Measurements from ENCODE around the gene THRB. TPM values are rescaled to one million over a fixed set of nuclear protein-coding genes. Genes with fewer than 3 reads are reported as not detected.

THRB gene
- total RNA-seq, 1 donor from 2014 or later: 27.5 TPM

DNA sequence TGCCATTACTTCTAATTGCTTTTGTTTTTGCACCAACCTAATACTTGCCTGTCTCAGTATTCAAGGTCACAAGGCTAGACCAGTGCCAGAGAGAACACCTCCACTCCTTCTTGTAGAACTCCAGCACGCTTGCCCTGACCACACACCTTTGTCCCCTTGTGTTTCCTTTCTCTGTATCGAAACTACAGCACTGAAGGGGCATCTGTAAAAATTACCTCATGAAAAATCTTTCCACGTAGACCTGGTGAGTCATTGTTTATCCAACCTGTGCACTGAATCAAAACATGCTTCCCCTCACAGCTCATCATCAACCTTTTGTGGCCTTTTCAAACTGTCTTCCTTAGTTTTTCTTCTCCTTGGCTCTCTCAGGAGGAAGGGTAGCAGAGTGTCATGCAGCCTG, 259.5 kb downstream of the THRB start:
- no peak for DNase-seq (ENCODE audit: low spot score)

DNA sequence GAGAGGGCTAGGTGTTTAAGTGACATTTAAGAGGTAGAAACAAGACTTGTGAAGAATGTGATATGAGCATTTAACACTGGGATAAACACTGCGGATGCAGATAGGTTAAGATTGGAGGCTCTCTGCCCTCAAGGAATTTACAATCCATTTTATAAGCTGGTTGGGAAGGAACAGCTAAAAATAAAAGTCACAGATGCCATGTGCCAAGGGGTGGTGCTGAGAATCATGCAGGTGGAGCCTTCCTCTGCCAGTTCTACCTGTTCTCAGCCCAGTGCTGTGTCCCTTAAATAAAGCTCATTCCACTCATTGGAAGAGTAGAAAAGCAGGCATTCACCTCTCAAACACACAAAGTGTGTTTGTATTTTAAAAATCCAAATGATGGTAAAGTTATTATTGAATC, 261.9 kb downstream of the THRB start:
- DNase-seq (ENCODE audit: low spot score): no peak

DNA sequence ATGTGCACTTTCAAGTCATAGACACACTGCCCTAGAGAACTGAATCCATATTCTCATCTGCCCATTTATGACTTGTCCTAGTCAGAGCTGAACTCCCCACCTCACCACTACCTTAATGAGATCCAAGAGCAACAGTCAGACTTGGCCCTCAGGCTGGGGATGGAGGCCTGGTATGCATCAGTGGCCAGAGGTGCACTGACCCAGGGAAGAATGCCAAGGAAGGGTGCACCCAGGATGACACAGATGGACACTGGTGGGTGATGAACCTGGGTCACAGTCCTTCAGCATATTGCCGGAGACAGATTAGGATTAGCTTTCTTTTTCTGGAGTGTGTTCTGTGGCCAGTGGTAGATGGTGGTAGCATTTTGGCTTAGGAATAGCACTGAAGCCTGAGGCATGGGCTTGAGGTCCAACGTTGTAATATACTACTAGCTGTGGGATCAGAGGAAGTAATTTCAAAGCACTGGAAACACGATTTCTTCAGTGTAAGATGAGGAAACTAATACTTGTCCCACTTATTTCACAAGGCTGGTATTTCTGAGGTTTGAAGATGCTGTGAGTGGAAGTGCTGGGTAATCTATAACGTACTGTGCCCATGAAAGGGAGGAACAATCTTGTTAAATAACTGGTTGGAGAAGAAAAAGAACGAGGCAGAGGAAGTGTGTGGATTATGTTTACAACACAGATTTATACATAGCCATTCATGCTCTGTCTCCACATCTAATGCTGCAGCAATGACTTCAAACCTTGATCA, 265.0 kb downstream of the THRB start:
- no peak for DNase-seq (ENCODE audit: low spot score)

DNA sequence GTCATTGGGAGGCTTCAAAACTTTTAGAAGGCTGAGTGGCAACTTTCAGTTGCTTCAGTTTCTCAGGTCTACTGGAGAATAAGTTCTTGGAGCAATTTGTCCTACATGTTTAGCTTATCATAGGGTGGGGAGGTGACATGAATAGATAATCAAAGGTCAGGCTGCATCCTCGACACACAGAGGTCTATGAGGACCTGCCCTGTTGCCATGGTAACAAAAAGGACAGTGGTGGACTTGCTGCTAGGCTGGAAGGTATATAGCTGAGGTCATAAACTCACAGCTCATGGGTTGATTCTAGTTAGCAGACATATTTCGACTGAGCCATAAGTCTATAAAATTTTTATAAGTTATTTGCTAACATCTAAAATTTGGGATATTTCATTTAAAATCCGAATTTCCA, 267.0 kb downstream of the THRB start:
- DNase-seq (ENCODE audit: low spot score): no peak

DNA sequence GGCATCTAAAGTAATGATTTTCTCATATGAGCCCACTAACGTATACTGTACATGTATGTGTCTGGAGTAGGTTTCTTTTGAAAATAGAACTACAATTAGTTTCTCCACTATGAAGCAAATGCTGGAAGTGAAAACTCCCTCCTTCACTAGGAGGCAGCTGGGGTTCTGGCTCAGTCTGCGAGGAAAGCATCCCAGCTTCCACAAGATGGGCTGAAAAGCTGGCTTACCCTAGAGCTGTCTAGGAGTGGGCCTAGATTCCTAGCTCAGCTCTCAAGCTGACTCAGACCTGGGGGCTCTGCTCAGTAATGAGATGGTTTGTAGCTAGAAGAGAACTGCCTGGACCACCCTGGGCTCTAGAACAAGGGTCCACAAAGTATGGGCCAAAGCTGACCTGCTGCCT, 268.3 kb downstream of the THRB start:
- DNase-seq (ENCODE audit: low spot score): no peak

DNA sequence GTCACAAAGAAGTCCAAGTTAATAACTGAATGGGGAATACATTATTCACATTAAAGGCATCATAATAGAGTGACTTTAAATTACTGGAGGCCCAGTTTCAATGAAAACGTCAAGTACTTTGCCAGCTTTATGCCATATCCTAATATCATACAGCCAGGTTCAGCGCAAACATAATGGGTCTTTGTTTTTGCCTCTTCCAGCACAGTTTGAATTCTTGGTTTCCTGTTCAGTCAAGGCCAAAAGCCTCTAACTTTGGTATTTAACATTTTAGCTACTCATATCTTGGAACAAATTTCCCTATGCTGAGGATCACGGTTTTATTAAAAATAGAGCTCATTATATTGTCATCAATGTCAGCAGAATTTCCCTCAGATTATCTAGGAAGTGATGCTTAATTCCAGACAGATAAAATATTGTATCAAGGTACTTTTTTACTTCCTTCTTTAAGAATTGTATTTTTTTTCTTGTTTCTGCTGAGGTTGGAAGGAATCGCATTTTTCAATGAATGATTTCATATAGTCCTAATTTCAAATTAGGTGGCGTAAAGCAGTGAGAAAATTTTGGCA, 269.2 kb downstream of the THRB start:
- no peak for DNase-seq (ENCODE audit: low spot score)

DNA sequence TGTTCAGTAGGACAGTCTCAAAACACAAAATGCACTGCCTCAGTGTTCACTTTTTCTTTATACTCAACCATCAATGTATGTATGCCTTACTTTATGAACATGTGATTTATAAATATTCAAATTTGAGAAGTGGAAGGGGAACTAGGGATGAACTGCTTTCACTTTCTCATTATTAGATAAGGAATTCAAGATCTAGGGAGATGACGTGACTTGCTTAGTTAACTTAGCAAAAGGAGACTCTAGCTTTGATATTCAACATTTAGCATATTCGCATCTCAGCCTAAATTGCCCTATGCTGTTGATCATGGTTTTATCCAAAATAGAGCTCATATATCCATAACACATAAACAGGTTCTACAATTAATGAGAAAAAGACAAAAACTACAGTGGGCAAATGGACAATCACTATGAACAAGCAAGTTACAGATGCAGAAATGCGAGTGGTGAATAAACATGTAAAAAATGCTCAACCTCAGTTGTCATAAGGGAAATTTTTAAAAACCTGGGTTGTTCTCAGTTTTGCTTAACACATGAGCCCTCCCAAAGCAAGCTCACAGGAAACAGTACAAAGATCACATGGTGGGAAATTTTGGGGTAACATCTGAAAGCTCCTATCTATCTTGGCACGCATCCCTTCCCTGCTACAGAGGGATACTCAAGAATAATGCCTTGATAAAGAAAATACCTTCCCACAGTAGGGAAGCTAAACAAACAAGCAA, 269.8 kb downstream of the THRB start:
- DNase-seq (ENCODE audit: low spot score): no peak

DNA sequence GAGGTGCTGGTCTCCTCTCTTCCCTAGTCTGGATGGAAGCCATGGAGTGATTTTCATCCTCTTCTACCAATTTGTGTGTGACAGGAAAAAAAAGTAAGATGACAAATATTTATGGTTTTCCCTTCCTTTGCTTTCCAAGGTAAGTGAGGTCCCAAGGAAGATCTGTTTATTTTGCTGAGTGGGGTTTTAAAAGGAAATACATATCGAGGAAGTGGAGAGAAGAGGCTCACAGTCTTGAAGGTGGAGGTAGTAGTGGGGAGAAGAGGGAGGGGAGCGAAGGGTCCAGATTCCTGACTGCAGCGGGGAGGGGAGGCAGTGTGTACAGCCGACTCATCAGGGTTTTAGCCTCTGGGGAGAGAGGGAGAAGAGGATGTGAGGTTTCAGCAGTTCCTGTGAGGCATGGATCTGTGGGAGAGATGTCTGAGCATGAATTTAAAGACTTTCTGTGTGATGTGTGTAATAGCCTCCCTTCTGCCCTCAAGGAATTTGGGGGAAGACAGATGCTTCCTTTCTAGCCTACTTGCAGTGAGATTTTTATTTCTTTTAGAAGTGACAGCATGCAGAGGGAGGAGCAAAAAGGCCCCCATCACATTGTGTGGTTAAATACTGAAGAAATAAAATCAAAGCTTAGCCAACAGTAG, 272.4 kb downstream of the THRB start:
- DNase-seq (ENCODE audit: low spot score): no peak

DNA sequence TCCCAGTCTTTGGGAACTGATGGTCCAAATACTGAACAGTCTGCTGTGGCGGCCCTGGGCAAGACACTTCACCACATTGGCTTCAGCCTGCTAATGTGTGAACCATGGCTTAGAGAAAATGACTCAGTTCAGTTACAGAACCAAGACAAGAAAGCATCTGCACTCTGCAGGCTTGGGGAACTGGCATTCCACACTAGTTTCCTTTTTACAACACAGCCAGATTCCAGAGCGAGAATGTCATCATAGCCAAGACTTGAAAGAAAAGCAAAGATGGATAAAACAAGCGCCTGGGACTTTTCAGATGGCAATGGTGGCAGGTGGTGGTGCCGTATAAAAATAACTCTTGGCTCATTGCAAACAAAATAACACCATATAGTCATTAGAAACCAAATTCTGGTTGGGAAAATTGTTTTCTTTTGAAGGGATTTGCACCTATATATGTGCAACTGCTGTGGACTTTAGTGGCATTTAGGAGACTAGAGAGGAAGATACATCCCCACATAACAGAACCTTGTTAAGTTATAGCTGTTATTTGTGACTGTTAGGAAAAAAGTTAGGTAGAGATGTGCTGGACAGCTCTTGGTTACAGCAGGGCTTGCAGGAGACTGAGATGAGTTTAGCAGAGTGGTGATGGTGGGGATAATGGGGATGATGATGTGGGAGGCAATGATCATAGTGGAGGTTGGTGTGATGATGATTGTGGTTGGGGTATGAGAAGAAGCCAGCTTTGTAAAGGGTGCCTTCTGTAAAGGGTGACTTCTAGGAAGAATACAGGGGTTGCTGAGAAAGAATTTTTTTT, 273.6 kb downstream of the THRB start:
- DNase-seq (ENCODE audit: low spot score): no peak

DNA sequence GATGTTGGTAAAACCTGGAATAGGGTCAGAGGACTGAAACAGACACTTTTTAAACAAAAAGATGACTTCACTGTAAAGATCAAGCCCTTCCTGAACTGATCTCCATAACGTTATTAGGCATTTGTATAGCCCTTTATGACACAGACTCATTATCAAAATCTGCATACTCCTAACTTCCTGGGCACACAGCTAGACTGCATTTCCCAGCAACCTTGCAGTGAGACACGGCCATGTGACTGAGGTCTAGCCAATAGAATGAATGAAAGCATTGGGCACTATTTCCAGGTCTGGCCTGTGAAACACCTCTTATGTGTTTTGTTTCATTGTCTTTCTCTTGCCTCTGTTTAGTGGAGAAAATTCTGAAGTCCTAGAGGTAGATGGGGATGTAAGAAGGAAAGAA, 279.1 kb downstream of the THRB start:
- DNase-seq (ENCODE audit: low spot score): no peak

DNA sequence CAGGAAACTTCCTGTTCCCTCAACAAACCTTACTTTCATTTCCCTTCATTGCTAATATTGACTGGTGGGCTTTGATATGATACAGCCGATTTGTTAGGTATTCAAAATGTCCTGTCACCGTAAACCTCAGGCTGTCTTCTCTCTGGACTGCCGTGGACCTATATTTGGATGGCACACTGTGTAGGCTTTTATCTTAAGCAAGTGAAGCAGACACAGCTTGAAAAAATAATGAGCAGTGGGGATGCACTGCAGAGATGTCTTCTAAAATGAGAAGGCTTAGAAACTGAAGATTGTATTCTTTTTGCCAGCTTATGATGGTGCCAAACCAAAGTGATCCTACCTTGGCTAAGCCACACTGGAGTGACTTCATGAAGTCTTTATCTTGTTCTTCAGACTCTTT, 283.3 kb downstream of the THRB start:
- DNase-seq (ENCODE audit: low spot score): no peak

DNA sequence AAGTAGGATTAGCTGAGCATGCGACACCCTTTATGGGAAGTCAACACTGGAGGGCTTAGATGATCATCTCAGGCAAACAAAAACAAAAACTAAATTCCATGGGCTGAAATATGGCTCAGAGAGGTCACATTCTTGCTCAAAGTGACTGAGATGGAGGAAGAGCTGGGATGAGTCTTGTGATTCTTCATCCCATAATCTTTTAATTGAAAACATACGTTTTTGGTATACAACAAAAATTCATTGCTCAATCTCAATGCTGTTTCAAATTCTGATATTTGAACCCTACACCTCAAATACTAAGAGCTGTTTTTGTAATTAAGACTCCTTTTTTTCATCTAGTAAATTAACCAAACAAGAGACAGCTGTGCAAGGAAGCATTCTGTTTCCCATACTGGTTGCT, 292.6 kb downstream of the THRB start:
- DNase-seq (ENCODE audit: low spot score): no peak

DNA sequence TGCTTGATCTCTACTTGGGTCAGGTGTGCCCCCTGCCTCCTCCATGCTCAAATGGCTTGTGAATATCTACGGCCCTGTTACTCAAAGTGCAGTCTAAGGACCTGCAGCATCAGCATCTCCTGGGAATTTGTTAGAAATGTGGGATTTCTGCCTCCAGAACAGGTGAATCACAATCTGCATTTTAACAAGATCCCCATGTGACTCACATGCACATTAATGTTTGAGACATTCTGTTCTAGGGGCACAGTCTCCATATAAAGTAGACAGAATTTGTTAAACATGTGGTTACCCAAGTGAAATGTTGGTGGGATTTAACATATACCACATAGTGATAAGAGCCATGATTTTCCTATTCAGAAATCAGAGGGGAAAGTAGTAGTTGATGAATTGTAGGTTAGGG, 293.3 kb downstream of the THRB start:
- no peak for DNase-seq (ENCODE audit: low spot score)

DNA sequence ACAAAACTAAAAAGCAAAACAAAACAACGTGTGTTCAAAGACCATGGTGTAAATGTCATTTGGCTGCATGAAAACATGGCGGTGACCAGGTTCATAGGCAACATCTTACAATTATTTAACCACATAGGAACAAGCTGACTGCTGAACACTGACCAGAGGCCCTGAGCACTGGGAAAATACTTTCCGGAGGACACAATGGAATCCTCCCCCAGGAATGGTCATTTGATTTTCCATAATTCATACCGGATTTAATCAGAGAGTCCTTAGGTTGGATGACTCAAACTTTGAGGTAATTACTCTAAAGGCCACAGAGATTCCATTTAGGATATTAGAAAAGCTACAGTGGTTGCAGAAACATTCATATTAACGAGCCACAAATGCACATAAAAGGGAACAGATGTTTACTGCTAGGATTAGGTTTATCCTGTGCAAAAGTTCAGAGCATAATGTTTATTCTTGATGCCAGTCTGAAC, 294.8 kb downstream of the THRB start:
- DNase-seq (ENCODE audit: low spot score): no peak

DNA sequence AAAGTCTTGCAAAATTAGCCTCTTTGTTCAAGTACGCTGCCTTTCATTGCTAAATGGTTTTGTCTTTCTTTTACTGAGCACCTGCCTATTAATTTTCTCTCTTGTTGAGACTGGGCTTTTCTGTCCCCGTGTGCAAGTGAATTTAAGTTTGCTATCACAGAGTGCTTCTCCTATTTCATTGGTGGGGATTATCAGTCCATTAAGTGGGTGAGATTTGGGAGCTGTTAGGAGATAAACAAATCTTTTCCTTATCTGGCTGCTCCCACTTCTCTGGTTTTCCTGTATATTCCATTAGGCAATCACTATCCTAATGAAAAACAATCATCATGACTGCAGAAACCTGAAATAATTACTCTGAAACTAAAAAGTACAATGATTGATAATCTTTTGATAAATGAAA, 295.4 kb downstream of the THRB start:
- no peak for DNase-seq (ENCODE audit: low spot score)

DNA sequence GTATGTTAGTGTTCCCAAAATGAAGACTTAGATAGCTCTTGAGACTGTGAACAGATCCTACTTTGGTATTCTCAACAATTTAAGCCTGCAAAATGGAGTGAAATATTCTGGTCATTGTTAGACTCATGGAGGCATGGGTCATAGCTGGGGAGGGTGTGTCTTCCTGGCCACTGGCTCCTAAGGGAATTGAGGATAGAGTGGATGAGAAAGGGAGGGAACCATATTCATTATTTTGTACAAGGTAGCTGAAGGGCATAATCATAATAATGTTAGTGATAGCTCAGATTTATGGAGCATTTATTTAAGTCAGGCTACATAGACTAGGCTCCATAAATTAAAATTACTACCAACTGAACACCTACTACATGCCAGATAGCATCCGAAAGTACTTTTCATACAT, 295.9 kb downstream of the THRB start:
- no peak for DNase-seq (ENCODE audit: low spot score)

DNA sequence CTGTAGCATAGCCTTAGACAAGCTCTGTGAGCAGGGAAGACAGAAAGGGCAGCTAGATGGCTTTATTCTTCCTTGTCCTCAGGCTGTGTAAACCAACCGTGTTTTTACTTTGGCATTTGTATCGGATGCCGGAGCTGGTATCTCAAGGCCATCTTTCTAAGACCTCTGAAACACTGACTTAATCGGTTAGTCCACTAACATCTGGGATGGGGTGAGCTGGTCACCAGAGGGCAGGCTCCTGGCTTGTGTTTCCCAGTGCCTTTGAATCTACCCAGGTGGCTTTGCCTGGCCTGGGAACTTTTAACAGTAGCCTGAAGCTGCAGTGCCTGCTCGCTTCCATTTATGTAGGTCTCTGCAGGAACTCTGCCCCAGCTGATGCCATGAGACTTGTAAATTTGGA, 296.8 kb downstream of the THRB start:
- no peak for DNase-seq (ENCODE audit: low spot score)

DNA sequence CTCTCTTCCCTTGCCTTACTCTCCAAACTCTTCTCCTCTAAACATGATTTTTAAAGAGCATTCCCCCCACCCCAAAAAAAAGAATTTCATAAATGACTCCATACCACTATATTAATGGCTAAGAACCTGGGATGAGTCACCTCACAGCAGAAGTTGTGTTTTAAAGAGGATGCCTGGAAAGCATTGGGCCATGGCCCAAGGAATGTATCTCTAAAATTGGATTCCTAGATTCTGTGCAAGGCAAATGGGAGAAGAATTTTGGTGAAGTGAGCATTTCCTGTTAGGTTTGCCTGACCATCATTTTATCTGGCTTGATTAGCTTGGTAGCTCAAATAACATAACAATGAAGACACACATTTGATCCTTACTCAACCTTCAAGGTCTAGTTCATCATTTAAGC, 298.1 kb downstream of the THRB start:
- DNase-seq (ENCODE audit: low spot score): no peak

DNA sequence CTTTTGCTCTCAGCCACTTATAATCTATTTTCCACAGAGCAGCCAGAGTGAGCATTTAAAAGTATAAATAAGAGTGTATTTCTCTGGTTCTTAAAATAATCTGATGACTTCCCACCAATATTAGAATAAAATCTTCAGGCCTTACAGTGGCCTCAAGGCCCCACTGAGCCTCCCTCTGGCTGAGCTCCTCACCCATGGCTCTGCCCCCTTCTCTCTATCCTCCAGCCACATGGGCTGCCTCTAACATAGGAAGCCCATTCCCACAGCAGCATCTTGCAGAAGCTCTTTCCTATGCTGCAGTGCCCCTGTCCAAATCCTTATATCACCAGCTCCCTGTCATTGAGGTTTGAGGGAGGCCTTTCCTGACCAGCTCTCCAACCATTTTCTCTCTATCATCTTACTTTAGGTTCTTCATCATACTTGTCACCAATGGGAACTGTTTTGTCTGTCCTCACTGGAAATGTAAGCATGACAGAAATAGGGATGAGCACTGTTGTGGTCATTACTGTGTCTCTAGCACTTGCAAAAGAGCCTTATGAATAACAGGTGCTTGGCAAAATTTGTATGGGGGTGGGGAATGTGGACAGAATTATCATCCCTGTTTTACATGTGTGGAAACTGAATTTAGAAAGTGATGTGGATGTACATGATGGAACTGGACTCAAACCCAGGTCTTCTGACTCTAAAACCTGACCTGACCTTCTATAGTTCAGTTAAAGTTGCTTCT, 299.0 kb downstream of the THRB start:
- no peak for DNase-seq (ENCODE audit: low spot score)

DNA sequence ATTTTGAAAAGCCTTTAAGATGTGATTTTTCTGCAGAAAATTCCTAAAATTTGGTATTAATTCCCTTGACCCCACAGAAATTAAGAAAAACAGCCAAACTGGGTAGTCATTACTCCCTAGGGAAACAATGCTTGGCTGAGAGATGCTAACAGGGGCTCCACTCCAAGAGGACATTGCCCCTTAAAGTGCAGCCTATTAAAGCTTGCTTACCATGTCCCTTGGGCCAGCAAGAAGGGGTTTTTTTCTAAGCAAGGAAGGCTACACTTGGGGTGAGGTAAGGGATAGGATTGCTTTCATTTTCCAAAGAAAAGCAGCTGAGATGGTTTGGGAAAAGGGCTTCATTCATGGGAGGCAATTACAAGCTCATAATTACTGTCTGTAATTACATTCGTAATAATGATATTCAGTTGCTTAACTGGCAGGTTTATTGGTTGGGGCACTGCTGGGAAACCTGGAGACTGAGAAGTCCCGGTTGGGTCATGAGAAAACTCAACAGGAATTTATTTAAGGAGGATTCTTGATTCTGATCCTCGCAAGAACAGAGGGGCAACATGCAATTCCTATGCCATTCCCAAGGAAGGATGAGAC, 302.1 kb downstream of the THRB start:
- no peak for DNase-seq (ENCODE audit: low spot score)

Measured in mesenteric fat pad (tissue), 1 donor.